ENCODE measurements around the gene CCP110.

The CCP110 gene

GRCh38 chr16:19523559-19524355 lies at the start of gene CCP110:
TSS of gene CCP110 (plus strand) at chr16:19523942. CDS start at chr16:19527882, 3,940 bp downstream.
- H3K9me3 Mint-ChIP-seq, result no peaks in the 10 kb centered on the region
- peak within 1 kb of the TSS; percentile 89 for H3K4me3 Mint-ChIP-seq
- intact Hi-C loops (cut with micrococcal nuclease), result loop anchor here (1.0 to 10.0 kb wide), 2 partner anchors 32 to 459 kb away; partner anchors contain the start of genes COQ7 and VPS35L
- H3K4me1 Mint-ChIP-seq (ENCODE audit: low read depth), result peaks cover 40% of the 10 kb centered on the region
- H3K27ac Mint-ChIP-seq, result peak within 1 kb of the TSS; percentile 96
- peaks cover 27% of the 10 kb centered on the region for H3K36me3 Mint-ChIP-seq (ENCODE audit: low read depth)
- no peaks in the 10 kb centered on the region for H3K27me3 Mint-ChIP-seq

DNA sequence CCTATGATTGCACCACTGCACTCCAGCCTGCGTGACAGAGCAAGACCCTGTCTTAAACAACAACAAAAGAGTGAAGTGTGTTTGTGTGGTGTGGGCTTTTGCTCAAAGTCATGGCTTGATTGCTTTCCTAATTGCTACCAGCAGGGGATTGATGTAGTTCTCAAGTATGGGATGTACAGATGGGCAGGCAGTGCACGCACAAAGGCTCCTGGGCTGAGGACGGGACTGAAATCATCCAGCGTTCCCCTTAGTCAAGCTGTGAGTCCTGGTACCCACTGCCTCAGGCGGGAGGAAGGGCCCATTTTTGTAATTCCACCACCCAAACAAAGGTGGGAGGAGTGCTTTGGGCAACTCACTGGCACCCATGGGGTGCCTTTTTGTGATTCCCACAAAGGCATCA lies 49.1 kb upstream of the CCP110 start:
- Mint-ChIP-seq H3K4me1 (ENCODE audit: low read depth) (peaks cover 8% of the 10 kb centered on the region), H3K27me3 (peaks cover 11% of the 10 kb centered on the region), H3K4me3 (no peak overlapping the region), H3K27ac (no peak overlapping the region), H3K36me3 (ENCODE audit: low read depth) (no peaks in the 10 kb centered on the region), H3K9me3 (no peaks in the 10 kb centered on the region)
- intact Hi-C loops (cut with micrococcal nuclease), result no loop called here

GRCh38 chr16:19478505-19478904 lies 45.2 kb upstream of the CCP110 start:
- no peak overlapping the region for H3K4me3 Mint-ChIP-seq
- intact Hi-C loops (cut with micrococcal nuclease), result no loop called here
- no peaks in the 10 kb centered on the region for H3K9me3 Mint-ChIP-seq
- H3K4me1 Mint-ChIP-seq (ENCODE audit: low read depth), result peaks cover 8% of the 10 kb centered on the region
- H3K27me3 Mint-ChIP-seq, result peaks cover 14% of the 10 kb centered on the region
- H3K36me3 Mint-ChIP-seq (ENCODE audit: low read depth), result no peaks in the 10 kb centered on the region
- no peak overlapping the region for H3K27ac Mint-ChIP-seq

- Mint-ChIP-seq H3K9me3 (no peaks in the 10 kb centered on the region), H3K4me1 (ENCODE audit: low read depth) (peaks cover 8% of the 10 kb centered on the region), H3K4me3 (no peak overlapping the region), H3K27ac (no peak overlapping the region), H3K27me3 (peaks cover 14% of the 10 kb centered on the region), H3K36me3 (ENCODE audit: low read depth) (no peaks in the 10 kb centered on the region)
- intact Hi-C loops (cut with micrococcal nuclease), result no loop called here
Measured at GRCh38 chr16:19479302-19479721, 44.4 kb upstream of the CCP110 start.

GRCh38 chr16:19481296-19481695 lies 42.4 kb upstream of the CCP110 start:
- H3K9me3 Mint-ChIP-seq, result no peaks in the 10 kb centered on the region
- H3K27me3 Mint-ChIP-seq, result peaks cover 12% of the 10 kb centered on the region
- peaks cover 8% of the 10 kb centered on the region for H3K4me1 Mint-ChIP-seq (ENCODE audit: low read depth)
- no peaks in the 10 kb centered on the region for H3K36me3 Mint-ChIP-seq (ENCODE audit: low read depth)
- intact Hi-C loops (cut with micrococcal nuclease), result no loop called here
- no peak overlapping the region for H3K27ac Mint-ChIP-seq
- no peak overlapping the region for H3K4me3 Mint-ChIP-seq

- peaks cover 8% of the 10 kb centered on the region for H3K4me1 Mint-ChIP-seq (ENCODE audit: low read depth)
- no peaks in the 10 kb centered on the region for H3K9me3 Mint-ChIP-seq
- no peak overlapping the region for H3K27ac Mint-ChIP-seq
- no peak overlapping the region for H3K4me3 Mint-ChIP-seq
- intact Hi-C loops (cut with micrococcal nuclease), result no loop called here
- no peaks in the 10 kb centered on the region for H3K36me3 Mint-ChIP-seq (ENCODE audit: low read depth)
- H3K27me3 Mint-ChIP-seq, result peaks cover 12% of the 10 kb centered on the region
Measured at GRCh38 chr16:19481769-19482168, 42.0 kb upstream of the CCP110 start.

DNA sequence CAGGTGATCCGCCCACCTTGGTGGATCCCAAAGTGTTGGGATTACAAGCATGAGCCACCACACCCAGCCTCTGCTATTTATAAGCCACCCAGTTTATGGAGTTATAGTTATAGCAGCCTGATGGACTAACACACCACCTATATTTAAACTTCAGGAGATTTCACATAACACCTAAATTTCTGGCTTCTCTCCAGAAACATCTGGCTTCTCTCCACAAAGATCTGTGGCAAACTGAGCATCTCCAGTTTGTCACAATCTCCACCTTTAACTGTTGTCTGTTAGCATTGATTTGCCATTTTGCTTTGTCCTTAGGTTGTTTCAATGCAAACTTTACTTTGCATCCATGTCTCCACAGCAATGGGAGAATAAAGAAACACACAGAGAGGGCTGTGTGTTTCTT lies 41.5 kb upstream of the CCP110 start:
- H3K36me3 Mint-ChIP-seq (ENCODE audit: low read depth), result no peaks in the 10 kb centered on the region
- H3K27ac Mint-ChIP-seq, result no peak overlapping the region
- intact Hi-C loops (cut with micrococcal nuclease), result no loop called here
- H3K27me3 Mint-ChIP-seq, result peaks cover 12% of the 10 kb centered on the region
- peaks cover 13% of the 10 kb centered on the region for H3K4me1 Mint-ChIP-seq (ENCODE audit: low read depth)
- H3K4me3 Mint-ChIP-seq, result no peak overlapping the region
- H3K9me3 Mint-ChIP-seq, result no peaks in the 10 kb centered on the region

- Mint-ChIP-seq H3K9me3 (no peaks in the 10 kb centered on the region), H3K4me1 (ENCODE audit: low read depth) (peaks cover 24% of the 10 kb centered on the region), H3K27ac (no peak overlapping the region), H3K36me3 (ENCODE audit: low read depth) (no peaks in the 10 kb centered on the region), H3K4me3 (no peak overlapping the region), H3K27me3 (peaks cover 6% of the 10 kb centered on the region)
- intact Hi-C loops (cut with micrococcal nuclease), result no loop called here
Measured at GRCh38 chr16:19484096-19484495, 39.6 kb upstream of the CCP110 start.

DNA sequence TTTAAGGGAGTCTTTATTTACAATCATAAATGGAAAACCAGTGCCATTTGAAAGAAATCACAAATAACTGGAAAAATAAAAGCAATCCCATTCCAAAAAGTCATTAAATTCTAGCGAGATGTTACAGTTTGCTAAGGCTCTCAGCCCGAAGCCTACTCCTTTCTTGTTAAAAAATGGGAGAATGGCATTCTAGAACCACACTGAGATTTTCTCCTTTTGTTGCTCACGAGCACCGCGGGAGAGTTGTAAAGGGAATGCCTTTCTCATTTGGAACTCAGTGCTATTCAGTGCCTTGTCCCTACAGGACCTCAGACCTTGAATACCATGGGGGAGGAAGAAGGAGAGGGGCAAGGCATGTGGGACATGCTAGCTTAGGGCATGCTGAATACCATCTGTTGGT lies 38.1 kb upstream of the CCP110 start:
- H3K4me1 Mint-ChIP-seq (ENCODE audit: low read depth), result peaks cover 25% of the 10 kb centered on the region
- H3K4me3 Mint-ChIP-seq, result no peak overlapping the region
- peaks cover 2% of the 10 kb centered on the region for H3K9me3 Mint-ChIP-seq
- H3K27me3 Mint-ChIP-seq, result peaks cover 4% of the 10 kb centered on the region
- no peak overlapping the region for H3K27ac Mint-ChIP-seq
- intact Hi-C loops (cut with micrococcal nuclease), result no loop called here
- no peaks in the 10 kb centered on the region for H3K36me3 Mint-ChIP-seq (ENCODE audit: low read depth)

DNA sequence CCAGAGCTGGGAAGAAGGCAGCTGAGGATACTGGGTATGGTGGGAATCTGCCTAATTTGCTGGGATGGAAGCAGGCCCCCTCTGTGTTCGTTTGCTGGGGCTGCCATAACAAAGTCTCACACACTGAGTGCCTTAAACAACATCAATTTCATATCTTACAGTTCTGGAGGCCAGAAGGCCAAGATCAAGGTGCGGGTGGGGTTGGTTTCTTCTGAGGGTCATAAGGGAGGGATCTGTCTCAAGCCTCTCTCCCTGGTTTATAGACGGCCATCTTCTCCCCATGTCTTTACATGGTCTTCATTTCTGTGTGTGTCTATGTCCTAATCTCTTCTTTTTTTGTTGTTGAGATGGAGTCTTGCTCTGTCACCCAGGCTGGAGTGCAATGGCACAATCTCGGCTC lies 37.7 kb upstream of the CCP110 start:
- Mint-ChIP-seq H3K27me3 (peaks cover 4% of the 10 kb centered on the region), H3K9me3 (peaks cover 7% of the 10 kb centered on the region), H3K4me3 (no peak overlapping the region), H3K36me3 (ENCODE audit: low read depth) (no peaks in the 10 kb centered on the region), H3K4me1 (ENCODE audit: low read depth) (peaks cover 29% of the 10 kb centered on the region), H3K27ac (no peak overlapping the region)
- intact Hi-C loops (cut with micrococcal nuclease), result no loop called here

GRCh38 chr16:19486750-19487325 lies 36.9 kb upstream of the CCP110 start:
- Mint-ChIP-seq H3K36me3 (ENCODE audit: low read depth) (no peaks in the 10 kb centered on the region), H3K27ac (peak overlapping the region; percentile 71), H3K9me3 (peaks cover 9% of the 10 kb centered on the region), H3K27me3 (peaks cover 4% of the 10 kb centered on the region), H3K4me1 (ENCODE audit: low read depth) (peaks cover 30% of the 10 kb centered on the region), H3K4me3 (no peak overlapping the region)
- intact Hi-C loops (cut with micrococcal nuclease), result no loop called here

DNA sequence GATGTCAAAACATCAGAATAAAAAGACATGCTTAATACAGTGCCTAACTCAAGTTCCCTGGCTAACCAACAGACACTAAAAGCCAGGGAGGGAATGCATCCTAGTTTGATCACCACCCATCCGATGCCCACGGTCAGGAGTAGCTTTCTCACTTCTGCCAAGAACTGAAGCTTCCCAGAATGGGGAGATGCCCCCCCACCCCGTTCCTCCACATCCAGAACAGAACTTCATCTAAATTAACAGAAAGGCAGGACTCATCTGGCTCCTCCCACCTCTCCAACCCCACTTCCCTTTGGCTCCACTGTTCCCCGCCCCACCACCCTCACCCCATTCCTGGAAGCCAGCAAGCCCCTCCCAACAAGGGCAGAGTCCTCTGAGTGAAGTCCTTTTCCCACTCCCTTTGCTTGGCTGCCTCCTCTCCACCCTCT lies 35.5 kb upstream of the CCP110 start:
- Mint-ChIP-seq H3K9me3 (peaks cover 9% of the 10 kb centered on the region), H3K36me3 (ENCODE audit: low read depth) (no peaks in the 10 kb centered on the region), H3K4me3 (no peak overlapping the region), H3K27ac (peak overlapping the region; percentile 71), H3K27me3 (peaks cover 1% of the 10 kb centered on the region), H3K4me1 (ENCODE audit: low read depth) (peaks cover 32% of the 10 kb centered on the region)
- intact Hi-C loops (cut with micrococcal nuclease), result no loop called here

DNA sequence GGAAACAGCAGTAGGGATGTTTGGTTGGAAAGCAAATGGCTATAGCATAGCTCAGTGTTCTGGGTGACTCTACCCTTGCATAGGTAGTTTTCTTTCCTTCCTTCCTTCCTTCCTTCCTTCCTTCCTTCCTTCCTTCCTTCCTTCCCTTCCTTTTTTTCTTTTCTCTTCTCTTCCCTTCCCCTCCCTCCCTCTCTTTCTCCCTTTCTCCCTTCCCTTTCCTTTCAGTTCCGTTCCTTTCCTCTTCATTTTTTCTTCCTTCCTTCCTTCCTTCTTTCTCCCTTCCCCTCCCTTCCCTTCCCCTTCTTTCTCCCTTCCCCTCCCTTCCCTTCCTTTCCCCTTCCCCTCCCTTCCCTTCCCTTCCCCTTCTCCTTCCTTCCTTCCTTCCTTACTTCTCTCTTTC lies 33.1 kb upstream of the CCP110 start:
- Mint-ChIP-seq H3K9me3 (peaks cover 9% of the 10 kb centered on the region), H3K4me1 (ENCODE audit: low read depth) (peaks cover 44% of the 10 kb centered on the region), H3K27me3 (no peaks in the 10 kb centered on the region), H3K27ac (no peak overlapping the region), H3K4me3 (no peak overlapping the region), H3K36me3 (ENCODE audit: low read depth) (no peaks in the 10 kb centered on the region)
- intact Hi-C loops (cut with micrococcal nuclease), result no loop called here

- Mint-ChIP-seq H3K27ac (peak overlapping the region; percentile 77), H3K4me1 (ENCODE audit: low read depth) (peaks cover 24% of the 10 kb centered on the region), H3K36me3 (ENCODE audit: low read depth) (peaks cover 42% of the 10 kb centered on the region), H3K4me3 (peak overlapping the region; percentile 24), H3K9me3 (no peaks in the 10 kb centered on the region), H3K27me3 (no peaks in the 10 kb centered on the region)
- intact Hi-C loops (cut with micrococcal nuclease), result no loop called here
Measured at GRCh38 chr16:19497176-19497575, 26.6 kb upstream of the CCP110 start.
